MCF 10A (cell line): ENCODE data around the gene VPS37C. TPM values are rescaled to one million over a fixed set of nuclear protein-coding genes. Genes with fewer than 3 reads are reported as not detected.

ENCODE experiments used
- BruUV-seq: library from RNA; stranded (reverse); fragments of 400-500 nt; replicated peaks from 2 replicates; lab custom pipeline; 2021; lab: Mats Ljungman, UMichigan
- CTCF ChIA-PET: fragments of 300-600 bp; sonication (Branson Sonifier 250); formaldehyde crosslinking; extraction: SDS; loops from one replicate; lab custom pipeline; 2021; ENCODE audit warnings: antibody characterized with exemption, inconsistent platforms; lab: Yijun Ruan, JAX
- POLR2A ChIA-PET: fragments of 300-600, 350-650 bp; sonication (Branson Sonifier 250); formaldehyde crosslinking; extraction: SDS; loops from one replicate; lab custom pipeline; 2020; ENCODE audit warnings: antibody characterized with exemption, inconsistent platforms; lab: Yijun Ruan, JAX
- DNase-seq: peaks from one replicate; pipeline ENCODE4 v3.0.0-alpha.2; 2018; ENCODE audit not compliant: unreplicated experiment
- H3K27ac Mint-ChIP-seq: one replicate; pipeline ENCODE4 v1.8.0; 2022; ENCODE audit warnings: mild to moderate bottlenecking, low read depth, mixed read lengths; ENCODE audit not compliant: unreplicated experiment
- H3K27me3 Mint-ChIP-seq: one replicate; pipeline ENCODE4 v1.8.0; 2022; ENCODE audit warnings: mixed read lengths; ENCODE audit not compliant: insufficient read depth, unreplicated experiment
- H3K36me3 Mint-ChIP-seq: one replicate; pipeline ENCODE4 v1.8.0; 2022; ENCODE audit warnings: mild to moderate bottlenecking, moderate library complexity, mixed read lengths; ENCODE audit not compliant: insufficient read depth, unreplicated experiment
- H3K4me1 Mint-ChIP-seq: one replicate; pipeline ENCODE4 v1.8.0; 2022; ENCODE audit warnings: mixed read lengths; ENCODE audit not compliant: insufficient read depth, unreplicated experiment
- H3K4me3 Mint-ChIP-seq: one replicate; pipeline ENCODE4 v1.8.0; 2022; ENCODE audit warnings: mild to moderate bottlenecking, moderate library complexity, mixed read lengths; ENCODE audit not compliant: unreplicated experiment
- H3K9me3 Mint-ChIP-seq: one replicate; pipeline ENCODE4 v1.8.0; 2022; ENCODE audit warnings: mixed read lengths; ENCODE audit not compliant: unreplicated experiment
- CTCF ChIP-seq: fragments of 200-600 bp; IDR thresholded peaks from one replicate; pipeline ENCODE4 v1.8.0; 2022; ENCODE audit warnings: antibody characterized with exemption, mild to moderate bottlenecking; ENCODE audit not compliant: unreplicated experiment
- intact Hi-C: fragments of 100-400 bp; cut with micrococcal nuclease; formaldehyde crosslinking; loops from 2 replicates; pipeline ENCODE4 v1.14.1; 2022
- total RNA-seq: library from RNA; stranded (reverse); gene quantifications from 2 replicates; pipeline ENCODE4 v1.2.3, GENCODE V29; 2022

Gene VPS37C
- total RNA-seq, 1 experiment from 2014 or later, result 23.3 TPM

DNA sequence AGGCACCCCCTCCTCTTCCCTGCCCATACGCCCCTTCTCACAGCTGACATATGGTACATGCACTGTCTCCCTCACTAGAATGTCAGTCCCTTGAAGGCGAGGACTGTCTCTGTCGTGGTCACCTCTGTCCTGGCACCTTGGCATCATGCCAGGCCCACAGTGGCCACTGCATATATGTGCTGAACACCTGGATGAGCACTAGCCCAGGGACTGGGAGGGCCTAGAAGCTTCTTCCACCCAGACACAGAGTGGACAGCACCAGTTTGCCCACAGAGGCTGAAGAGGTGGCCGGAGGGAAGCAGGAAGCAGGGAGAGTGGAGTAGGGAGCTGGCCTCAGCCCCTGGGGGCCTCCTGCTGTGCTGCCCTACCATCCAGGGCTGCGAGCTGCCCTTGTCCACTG lies 28.6 kb downstream of the VPS37C start:
- Mint-ChIP-seq H3K9me3 (no peaks in the 10 kb centered on the region), H3K4me3 (no peak overlapping the region), H3K36me3 (peaks cover 19% of the 10 kb centered on the region), H3K27me3 (no peaks in the 10 kb centered on the region), H3K27ac (no peak overlapping the region), H3K4me1 (peaks cover 6% of the 10 kb centered on the region)
- intact Hi-C loops, result no loop called here
- TF ChIP-seq CTCF, result no peak
- ChIA-PET CTCF (interaction anchor here (0.9 kb wide), 1 partner anchor 55 kb away, joined by 4 read pairs; no protein-coding TSS in a partner anchor), POLR2A (no interaction called here)
- no TSS peak for BruUV-seq
- no peak for DNase-seq

DNA sequence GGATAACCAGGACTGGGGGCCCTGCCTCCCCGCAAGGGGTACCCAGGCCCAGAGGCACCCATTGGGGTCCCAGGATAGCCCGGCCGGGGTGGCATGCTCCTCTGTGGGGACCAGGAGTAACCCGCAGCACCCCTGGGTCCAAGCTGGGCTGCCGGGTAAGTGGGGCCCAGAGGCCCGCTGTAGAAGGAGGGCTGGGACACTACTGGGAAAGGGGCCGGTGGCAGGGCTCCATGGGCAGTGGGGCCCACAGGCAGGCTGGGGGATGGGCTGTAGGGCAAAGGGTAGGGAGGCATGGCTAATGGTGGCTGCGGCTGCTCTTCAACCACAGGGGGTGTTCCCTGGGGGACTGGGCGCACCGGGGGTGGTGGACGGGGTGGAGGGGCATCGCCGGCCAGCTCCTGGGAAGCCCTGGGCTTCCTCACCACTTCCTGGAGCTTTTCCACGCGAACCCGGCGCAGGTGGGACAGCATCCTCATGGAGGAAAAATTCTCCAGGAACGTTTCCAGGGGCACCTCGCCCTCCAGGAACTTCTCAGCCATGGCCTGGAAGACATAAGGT lies 29.1 kb downstream of the VPS37C start:
- CTCF ChIA-PET, result interaction anchor here (0.9 kb wide), 1 partner anchor 56 kb away, joined by 4 read pairs; no protein-coding TSS in a partner anchor
- Mint-ChIP-seq H3K27ac (no peak overlapping the region), H3K27me3 (no peaks in the 10 kb centered on the region), H3K9me3 (no peaks in the 10 kb centered on the region), H3K36me3 (peaks cover 17% of the 10 kb centered on the region), H3K4me3 (no peak overlapping the region), H3K4me1 (peaks cover 6% of the 10 kb centered on the region)
- POLR2A ChIA-PET, result no interaction called here
- intact Hi-C loops, result no loop called here
- no peak for TF ChIP-seq CTCF
- DNase-seq, result no peak
- no TSS peak for BruUV-seq

DNA sequence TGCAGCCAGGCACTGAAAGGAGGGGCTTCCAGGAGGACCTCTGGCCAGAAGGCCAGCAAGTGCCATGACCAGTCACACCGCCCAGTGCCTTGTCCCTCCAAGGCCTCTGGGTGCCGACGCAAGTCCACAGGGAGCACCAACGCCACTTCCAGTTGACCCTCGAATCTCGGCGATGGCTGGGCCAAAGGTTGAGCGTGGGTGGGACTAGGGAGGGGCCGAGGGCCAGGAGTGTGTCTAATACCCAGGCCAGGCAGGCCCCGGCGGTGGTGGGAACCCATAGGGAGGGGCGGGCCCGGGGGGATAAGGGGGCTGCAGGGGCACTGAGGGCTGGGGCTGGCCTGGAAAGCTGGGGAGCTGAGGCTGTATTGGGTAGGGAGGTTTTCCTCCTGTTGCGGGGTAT lies 29.6 kb downstream of the VPS37C start:
- H3K27me3 Mint-ChIP-seq, result no peaks in the 10 kb centered on the region
- no peak for TF ChIP-seq CTCF
- no peaks in the 10 kb centered on the region for H3K9me3 Mint-ChIP-seq
- ChIA-PET CTCF (interaction anchor here (0.6 to 4.2 kb wide), 4 partner anchors 8 to 507 kb away, joined by 3 to 34 read pairs (median 6); no protein-coding TSS in a partner anchor), POLR2A (no interaction called here)
- peaks cover 6% of the 10 kb centered on the region for H3K4me1 Mint-ChIP-seq
- no TSS peak for BruUV-seq
- DNase-seq, result no peak
- H3K27ac Mint-ChIP-seq, result no peak overlapping the region
- peaks cover 13% of the 10 kb centered on the region for H3K36me3 Mint-ChIP-seq
- intact Hi-C loops, result no loop called here
- no peak overlapping the region for H3K4me3 Mint-ChIP-seq

GRCh38 chr11:61131186-61131585 lies 30.0 kb downstream of the VPS37C start:
- ChIA-PET POLR2A (interaction anchor here (1.1 kb wide), 1 partner anchor 24 kb away, joined by 3 read pairs; no protein-coding TSS in a partner anchor), CTCF (interaction anchor here (0.6 to 4.2 kb wide), 9 partner anchors 9 to 508 kb away, joined by 3 to 34 read pairs (median 3); no protein-coding TSS in a partner anchor)
- Mint-ChIP-seq H3K4me3 (no peak overlapping the region), H3K27ac (no peak overlapping the region), H3K9me3 (no peaks in the 10 kb centered on the region), H3K4me1 (peaks cover 6% of the 10 kb centered on the region), H3K36me3 (peaks cover 13% of the 10 kb centered on the region), H3K27me3 (no peaks in the 10 kb centered on the region)
- DNase-seq, result no peak
- intact Hi-C loops, result no loop called here
- no TSS peak for BruUV-seq
- no peak for TF ChIP-seq CTCF
